K562 (cell line): ENCODE data around the gene MRPL48.

Source experiments
- MED1 ChIP-seq: sonication (generic); formaldehyde crosslinking; IDR thresholded peaks from 2 replicates; pipeline ENCODE4 v1.8.1; 2023; ENCODE audit warnings: missing genetic modification reagents, borderline replicate concordance
- TF ChIP-seq, protein P1 (sequence below): sonication (generic); formaldehyde crosslinking; IDR thresholded peaks from 2 replicates; pipeline ENCODE4 v1.8.0; 2022; ENCODE audit warnings: missing genetic modification reagents, mild to moderate bottlenecking, borderline replicate concordance

DNA sequence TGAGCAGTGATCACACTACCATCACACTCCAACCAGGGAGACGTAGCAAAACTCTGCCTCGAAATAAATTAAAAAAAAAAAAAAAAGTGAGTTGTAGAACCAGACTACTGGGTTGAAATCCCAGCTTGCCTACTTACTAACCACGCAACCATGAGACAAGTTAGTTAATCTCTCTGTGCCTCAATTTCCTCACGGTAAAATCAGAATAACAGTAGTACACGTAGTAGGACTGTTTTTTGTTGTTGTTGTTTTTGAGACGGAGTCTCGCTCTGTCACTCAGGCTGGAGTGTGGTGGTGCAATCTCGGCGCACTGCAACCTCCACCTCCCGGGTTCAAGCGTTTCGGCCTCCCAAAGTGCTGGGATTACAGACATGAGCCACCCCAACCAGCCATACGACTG lies 41.0 kb upstream of the MRPL48 start:
- TF ChIP-seq, protein P1, sequence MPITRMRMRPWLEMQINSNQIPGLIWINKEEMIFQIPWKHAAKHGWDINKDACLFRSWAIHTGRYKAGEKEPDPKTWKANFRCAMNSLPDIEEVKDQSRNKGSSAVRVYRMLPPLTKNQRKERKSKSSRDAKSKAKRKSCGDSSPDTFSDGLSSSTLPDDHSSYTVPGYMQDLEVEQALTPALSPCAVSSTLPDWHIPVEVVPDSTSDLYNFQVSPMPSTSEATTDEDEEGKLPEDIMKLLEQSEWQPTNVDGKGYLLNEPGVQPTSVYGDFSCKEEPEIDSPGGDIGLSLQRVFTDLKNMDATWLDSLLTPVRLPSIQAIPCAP (CRISPR knock-in tag): no peak
- TF ChIP-seq MED1: no peak
